K562 (cell line): ENCODE measurements around the gene UBE2QL1. TPM values are rescaled to one million over a fixed set of nuclear protein-coding genes. Genes with fewer than 3 reads are reported as not detected.
A peak's percentile ranks its signal among the peaks of the same experiment; 100 is the strongest.

Experiments used
- DPF2 ChIP-seq: fragments of 450-650 bp; IDR thresholded peaks from 2 replicates; pipeline ENCODE4 v1.6.1; 2016
- ETV1 ChIP-seq: fragments of 450-650 bp; conservative IDR thresholded peaks from 2 replicates; pipeline ENCODE4 v1.6.1; 2016; ENCODE audit warnings: missing genetic modification characterization, control low read depth, low read depth, missing compliant biosample characterization
- LEF1 ChIP-seq: fragments of 450-650 bp; IDR thresholded peaks from 2 replicates; pipeline ENCODE4 v1.6.1; 2016; ENCODE audit warnings: mild to moderate bottlenecking
- NCOR1 ChIP-seq: fragments of 450-650 bp; IDR thresholded peaks from 2 replicates; pipeline ENCODE4 v1.6.1; 2016; ENCODE audit warnings: mild to moderate bottlenecking, moderate library complexity
- NFYB ChIP-seq: IDR thresholded peaks from 2 replicates; pipeline ENCODE4 v1.6.1; 2011; ENCODE audit warnings: mild to moderate bottlenecking, moderate library complexity; ENCODE audit not compliant: insufficient read length; ENCODE audit errors: extremely low read depth
- PML ChIP-seq: IDR thresholded peaks from 2 replicates; pipeline ENCODE4 v1.6.1; 2012; ENCODE audit warnings: low read length, inconsistent platforms
- SMARCA4 ChIP-seq: fragments of 450-650 bp; IDR thresholded peaks from 2 replicates; pipeline ENCODE4 v1.6.1; 2016
- SMARCE1 ChIP-seq: fragments of 450-650 bp; IDR thresholded peaks from 2 replicates; pipeline ENCODE4 v1.7.1; 2016; ENCODE audit warnings: mild to moderate bottlenecking
- TEAD1 ChIP-seq, 2 experiments: fragments of 450-650 bp in 1 of 2; sonication (generic) in 1 of 2; formaldehyde crosslinking; IDR thresholded peaks; 2 replicates each; pipeline versions ENCODE4 v1.4.0 to v1.8.0; 2020 to 2022; ENCODE audit warnings: mild to moderate bottlenecking in 2 of 2, missing genetic modification reagents in 1 of 2
- ZEB2 ChIP-seq: fragments of 450-650 bp; IDR thresholded peaks from 2 replicates; pipeline ENCODE4 v1.6.1; 2016
- ZNF644 ChIP-seq: fragments of 200-800 bp; sonication (Bioruptor generic); IDR thresholded peaks from 2 replicates; pipeline ENCODE4 v1.6.1; 2016; ENCODE audit warnings: low read depth, missing genetic modification characterization, missing compliant biosample characterization
- ZNF766 ChIP-seq: fragments of 200-800 bp; sonication (Bioruptor generic); conservative IDR thresholded peaks from 2 replicates; pipeline ENCODE4 v1.6.1; 2016; ENCODE audit warnings: missing genetic modification characterization, missing compliant biosample characterization
- polyA plus RNA-seq, 8 experiments: library from polyadenylated mRNA; depleted of rRNA in 4 of 8; stranded (reverse) in 5 of 8; unstranded in 3 of 8; fragments of >200 nt; fragmentation: Nextera tagmentation in 2 of 8; fragmentation: Illumina TruSeq in 1 of 8; extraction: Ambion mirVana in 2 of 8; extraction: Trizol in 1 of 8; gene quantifications; 2 replicates each; pipeline versions ENCODE4 v1.2.1 to v1.2.3, GENCODE V29; 2011 to 2014; ENCODE audit warnings: inconsistent platforms in 1 of 8, missing spikeins in 1 of 8
- total RNA-seq, 7 experiments: library from RNA; depleted of rRNA in 6 of 7; stranded (reverse); fragments of >200 nt in 6 of 7; fragmentation: Illumina TruSeq in 2 of 7; extraction: Trizol in 2 of 7; gene quantifications; 2 replicates each; pipeline versions ENCODE4 v1.2.1 to v1.2.3, GENCODE V29; 2011 to 2021; ENCODE audit warnings: low replicate concordance in 1 of 7
- TF ChIP-seq, protein P1 (sequence below): fragments of 250-450 bp; sonication (Bioruptor Pico); IDR thresholded peaks from 2 replicates; pipeline ENCODE4 v1.8.0; 2021; ENCODE audit warnings: borderline replicate concordance, mild to moderate bottlenecking, moderate library complexity; ENCODE audit not compliant: poor library complexity, severe bottlenecking
- TF ChIP-seq, protein P2 (sequence below): sonication (generic); formaldehyde crosslinking; IDR thresholded peaks from 2 replicates; pipeline ENCODE4 v1.9.0; 2022; ENCODE audit warnings: mild to moderate bottlenecking, missing genetic modification reagents
- TF ChIP-seq, protein P3 (sequence below): IDR thresholded peaks from 2 replicates; pipeline ENCODE4 v1.6.1; 2012; ENCODE audit warnings: low read depth, low read length, improper control_type of control experiment, borderline replicate concordance
- TF ChIP-seq, protein P4 (sequence below), 2 experiments: fragments of 450-650 bp; formaldehyde crosslinking in 1 of 2; IDR thresholded peaks; 2 replicates each; pipeline versions ENCODE4 v1.4.0 to v1.6.1; 2014 to 2020; ENCODE audit warnings: mild to moderate bottlenecking in 2 of 2, borderline replicate concordance in 1 of 2, low read depth in 1 of 2

Gene UBE2QL1
- total and polyA plus RNA-seq, 9 of the 15 experiments (the other 6 are each of a cell fraction or from before 2014, with no cell fraction given), result not detected

DNA sequence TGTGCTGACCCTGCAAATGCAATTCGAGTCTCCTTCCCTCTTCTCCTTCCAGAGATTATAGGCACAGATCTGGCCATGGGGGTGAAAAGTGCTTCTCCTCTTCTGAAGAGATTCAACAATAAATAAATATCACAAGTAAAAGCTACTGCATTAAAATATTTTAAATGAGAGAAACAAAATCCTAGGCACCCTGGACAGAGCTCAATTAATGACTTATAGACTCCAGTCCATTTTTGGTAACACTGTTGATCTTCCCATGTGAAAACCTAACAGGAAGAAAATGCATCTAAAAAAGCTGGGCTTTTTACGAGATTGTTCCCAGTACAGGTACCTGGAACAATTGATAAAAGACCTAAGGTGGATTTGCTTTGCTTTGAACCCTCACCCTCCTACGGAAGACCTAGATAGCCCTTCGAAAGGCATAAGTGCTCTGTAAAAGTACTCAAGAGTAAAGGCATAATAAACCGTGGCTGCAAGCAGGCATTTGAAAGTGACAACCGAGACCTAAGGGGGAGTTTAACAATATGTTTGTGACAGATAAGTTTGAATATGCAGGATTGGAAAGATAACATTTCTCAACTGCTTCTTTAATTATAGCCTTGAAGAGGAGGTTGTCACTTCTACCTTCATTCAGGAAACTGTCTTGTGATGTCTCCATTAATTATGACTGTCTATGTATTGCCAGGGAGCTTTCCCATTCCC lies 41.0 kb upstream of the UBE2QL1 start (continued):
- TF ChIP-seq, protein P1, sequence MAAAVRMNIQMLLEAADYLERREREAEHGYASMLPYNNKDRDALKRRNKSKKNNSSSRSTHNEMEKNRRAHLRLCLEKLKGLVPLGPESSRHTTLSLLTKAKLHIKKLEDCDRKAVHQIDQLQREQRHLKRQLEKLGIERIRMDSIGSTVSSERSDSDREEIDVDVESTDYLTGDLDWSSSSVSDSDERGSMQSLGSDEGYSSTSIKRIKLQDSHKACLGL, result no peak
- peak; percentile 36; the same call in 1 of the 2 replicates for TF ChIP-seq ZNF644 (tag)
- TF ChIP-seq NFYB, result no peak
- TF ChIP-seq ETV1 (tag), result peak; percentile 55; the same call in 1 of the 2 replicates
- TF ChIP-seq LEF1, result peak; percentile 75; the same call in 1 of the 2 replicates
- peak; percentile 52 for TF ChIP-seq NCOR1
- TF ChIP-seq ZEB2, result peak; percentile 64
- peak; percentile 72; the same call in 1 of the 2 replicates for TF ChIP-seq PML
- TF ChIP-seq, protein P2, sequence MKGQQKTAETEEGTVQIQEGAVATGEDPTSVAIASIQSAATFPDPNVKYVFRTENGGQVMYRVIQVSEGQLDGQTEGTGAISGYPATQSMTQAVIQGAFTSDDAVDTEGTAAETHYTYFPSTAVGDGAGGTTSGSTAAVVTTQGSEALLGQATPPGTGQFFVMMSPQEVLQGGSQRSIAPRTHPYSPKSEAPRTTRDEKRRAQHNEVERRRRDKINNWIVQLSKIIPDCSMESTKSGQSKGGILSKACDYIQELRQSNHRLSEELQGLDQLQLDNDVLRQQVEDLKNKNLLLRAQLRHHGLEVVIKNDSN (CRISPR knock-in tag), result no peak
- TF ChIP-seq, protein P3, sequence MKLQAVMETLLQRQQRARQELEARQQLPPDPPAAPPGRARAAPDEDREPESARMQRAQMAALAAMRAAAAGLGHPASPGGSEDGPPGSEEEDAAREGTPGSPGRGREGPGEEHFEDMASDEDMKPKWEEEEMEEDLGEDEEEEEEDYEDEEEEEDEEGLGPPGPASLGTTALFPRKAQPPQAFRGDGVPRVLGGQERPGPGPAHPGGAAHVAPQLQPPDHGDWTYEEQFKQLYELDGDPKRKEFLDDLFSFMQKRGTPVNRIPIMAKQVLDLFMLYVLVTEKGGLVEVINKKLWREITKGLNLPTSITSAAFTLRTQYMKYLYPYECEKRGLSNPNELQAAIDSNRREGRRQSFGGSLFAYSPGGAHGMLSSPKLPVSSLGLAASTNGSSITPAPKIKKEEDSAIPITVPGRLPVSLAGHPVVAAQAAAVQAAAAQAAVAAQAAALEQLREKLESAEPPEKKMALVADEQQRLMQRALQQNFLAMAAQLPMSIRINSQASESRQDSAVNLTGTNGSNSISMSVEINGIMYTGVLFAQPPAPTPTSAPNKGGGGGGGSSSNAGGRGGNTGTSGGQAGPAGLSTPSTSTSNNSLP, result 0 out of 2 replicates have a peak, but pooled peaks have one; percentile 13
- peak; percentile 69; the same call in 1 of the 2 replicates for TF ChIP-seq SMARCA4
- peak; percentile 59; the same call in 1 of the 2 replicates for TF ChIP-seq DPF2
- TF ChIP-seq, protein P4, sequence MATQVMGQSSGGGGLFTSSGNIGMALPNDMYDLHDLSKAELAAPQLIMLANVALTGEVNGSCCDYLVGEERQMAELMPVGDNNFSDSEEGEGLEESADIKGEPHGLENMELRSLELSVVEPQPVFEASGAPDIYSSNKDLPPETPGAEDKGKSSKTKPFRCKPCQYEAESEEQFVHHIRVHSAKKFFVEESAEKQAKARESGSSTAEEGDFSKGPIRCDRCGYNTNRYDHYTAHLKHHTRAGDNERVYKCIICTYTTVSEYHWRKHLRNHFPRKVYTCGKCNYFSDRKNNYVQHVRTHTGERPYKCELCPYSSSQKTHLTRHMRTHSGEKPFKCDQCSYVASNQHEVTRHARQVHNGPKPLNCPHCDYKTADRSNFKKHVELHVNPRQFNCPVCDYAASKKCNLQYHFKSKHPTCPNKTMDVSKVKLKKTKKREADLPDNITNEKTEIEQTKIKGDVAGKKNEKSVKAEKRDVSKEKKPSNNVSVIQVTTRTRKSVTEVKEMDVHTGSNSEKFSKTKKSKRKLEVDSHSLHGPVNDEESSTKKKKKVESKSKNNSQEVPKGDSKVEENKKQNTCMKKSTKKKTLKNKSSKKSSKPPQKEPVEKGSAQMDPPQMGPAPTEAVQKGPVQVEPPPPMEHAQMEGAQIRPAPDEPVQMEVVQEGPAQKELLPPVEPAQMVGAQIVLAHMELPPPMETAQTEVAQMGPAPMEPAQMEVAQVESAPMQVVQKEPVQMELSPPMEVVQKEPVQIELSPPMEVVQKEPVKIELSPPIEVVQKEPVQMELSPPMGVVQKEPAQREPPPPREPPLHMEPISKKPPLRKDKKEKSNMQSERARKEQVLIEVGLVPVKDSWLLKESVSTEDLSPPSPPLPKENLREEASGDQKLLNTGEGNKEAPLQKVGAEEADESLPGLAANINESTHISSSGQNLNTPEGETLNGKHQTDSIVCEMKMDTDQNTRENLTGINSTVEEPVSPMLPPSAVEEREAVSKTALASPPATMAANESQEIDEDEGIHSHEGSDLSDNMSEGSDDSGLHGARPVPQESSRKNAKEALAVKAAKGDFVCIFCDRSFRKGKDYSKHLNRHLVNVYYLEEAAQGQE (IDR thresholded peaks at IDR 0.05; ENCODE audit: borderline replicate concordance), result peak; percentile 70
- TF ChIP-seq, protein P4 (CRISPR knock-in tag; IDR thresholded peaks at IDR 0.05; ENCODE audit: low read depth), result 0 out of 2 replicates have a peak, but pooled peaks have one; percentile 62
- TF ChIP-seq TEAD1 (CRISPR knock-in tag; IDR thresholded peaks at IDR 0.05), result peak; percentile 33 to 41; a peak in 1 of 4 replicates
- peak; percentile 99 for TF ChIP-seq ZNF766 (CRISPR knock-in tag)
- peak; percentile 76; the same call in 1 of the 2 replicates for TF ChIP-seq SMARCE1
